ENCODE measurements around the gene ARMC6. TPM values are rescaled to one million over a fixed set of nuclear protein-coding genes. Genes with fewer than 3 reads are reported as not detected.

ARMC6 gene
- total and polyA plus RNA-seq, 2 donors (not counting 3 experiments of a cell fraction or from before 2014, with no cell fraction given), result 33.9 to 44.7 TPM

DNA sequence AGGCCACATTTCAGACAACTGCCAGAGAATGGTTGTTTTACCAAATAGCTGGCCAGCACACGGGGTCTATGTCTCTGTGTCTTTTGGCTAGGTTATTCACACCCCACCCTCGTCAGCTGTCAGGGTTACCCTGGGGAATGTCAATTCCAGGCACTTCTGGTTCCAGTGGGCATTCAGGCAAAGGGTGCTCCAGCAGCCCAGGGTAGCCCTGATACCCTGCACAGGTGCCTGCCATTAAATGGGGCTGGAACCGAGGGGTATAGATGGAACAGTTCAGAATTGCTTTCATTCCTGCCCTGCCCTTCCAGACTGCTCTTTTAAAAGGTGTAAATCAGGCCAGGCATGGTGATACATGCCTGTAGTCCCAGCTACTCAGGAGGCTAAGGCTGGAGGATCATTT is 49.2 kb upstream of the ARMC6 start:
- CTCF ChIA-PET, result interaction anchor here (1.2 kb wide), 1 partner anchor 47 kb away, joined by 3 read pairs; no protein-coding TSS in a partner anchor
- intact Hi-C loops (cut with micrococcal nuclease), result no loop called here

DNA sequence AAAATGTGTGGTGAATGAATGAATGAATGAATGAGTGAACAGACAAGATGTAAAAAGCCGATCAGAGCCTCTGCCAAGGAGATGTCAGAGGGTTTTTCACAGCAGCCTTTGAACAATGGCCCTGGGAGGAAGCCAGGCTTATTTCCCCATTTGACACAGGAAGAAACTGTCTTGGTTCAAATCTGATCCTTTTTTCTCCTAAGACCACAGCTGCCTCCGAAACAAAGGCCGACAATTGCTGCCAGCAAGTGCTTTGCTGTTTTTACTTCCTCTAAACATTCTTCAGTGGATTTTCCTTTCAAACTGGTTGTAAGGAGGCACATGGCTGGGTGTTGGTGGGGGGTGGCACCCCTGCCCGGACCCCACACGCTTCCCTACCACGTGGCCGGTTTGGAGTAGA is 48.1 kb upstream of the ARMC6 start:
- peak; percentile 92 for DNase-seq (ENCODE audit: low read depth, low spot score)
- no peaks in the 10 kb centered on the region for H3K79me2 ChIP-seq (ENCODE audit: control insufficient read depth, insufficient read depth, low read length)
- intact Hi-C loops (cut with micrococcal nuclease), result loop anchor here (1.0 to 5.0 kb wide), 3 partner anchors 13 to 138 kb away; no protein-coding TSS in a partner anchor
- H3K27ac ChIP-seq (ENCODE audit: insufficient read depth, low read depth, low read length), result peak overlapping the region; percentile 30
- H3K4me2 ChIP-seq (ENCODE audit: insufficient read depth, low read length), result no peak overlapping the region
- peaks cover 0 to 8% of the 10 kb centered on the region in 2 experiments for H3K27me3 ChIP-seq (ENCODE audit: control insufficient read depth in 2 of 2, insufficient read depth in 2 of 2, low read length in 2 of 2)
- FAIRE-seq, result peak; percentile 89
- H3K4me1 ChIP-seq (ENCODE audit: control insufficient read depth, extremely low read depth, insufficient read depth, low read length), result peaks cover 16% of the 10 kb centered on the region
- CTCF ChIA-PET, result interaction anchor here (1.2 to 3.5 kb wide), 3 partner anchors 43 to 48 kb away, joined by 3 to 35 read pairs (median 14); no protein-coding TSS in a partner anchor
- H3K4me3 ChIP-seq (replicated peaks in 1 of 3; ENCODE audit: insufficient read depth in 1 of 3, low read depth in 1 of 3, low read length in 3 of 3), result no peak overlapping the region
- no peaks in the 10 kb centered on the region for H3K36me3 ChIP-seq (ENCODE audit: control insufficient read depth in 2 of 2, extremely low read depth in 1 of 2, insufficient read depth in 2 of 2, low read length in 2 of 2)
- no peaks in the 10 kb centered on the region for H3K9me1 ChIP-seq (replicated peaks; ENCODE audit: control insufficient read depth, extremely low read depth, insufficient read depth, low read length)
- peak overlapping the region; percentile 2 for H2AFZ ChIP-seq (ENCODE audit: low read depth, low read length)
- dilution Hi-C loops (cut with MboI; ENCODE audit: extremely low pct_ligation_motif_present, low sequenced_read_pairs), result no loop called here
- no peaks in the 10 kb centered on the region for H3K9me3 ChIP-seq (replicated peaks; ENCODE audit: control insufficient read depth, insufficient read depth, low read length)
- no peaks in the 10 kb centered on the region for H4K20me1 ChIP-seq (replicated peaks; ENCODE audit: control insufficient read depth, extremely low read depth, insufficient read depth, low read length)
- POLR2A ChIA-PET, result no interaction called here
- no peak overlapping the region for H3K9ac ChIP-seq (replicated peaks; ENCODE audit: extremely low read depth, insufficient read depth, low read length)
- BruUV-seq (replicated peaks), result no TSS peak
- TF ChIP-seq, protein P1, sequence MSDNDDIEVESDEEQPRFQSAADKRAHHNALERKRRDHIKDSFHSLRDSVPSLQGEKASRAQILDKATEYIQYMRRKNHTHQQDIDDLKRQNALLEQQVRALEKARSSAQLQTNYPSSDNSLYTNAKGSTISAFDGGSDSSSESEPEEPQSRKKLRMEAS (IDR thresholded peaks at IDR 0.05; ENCODE audit: insufficient read depth, insufficient read length), result peak; percentile 80
- TF ChIP-seq JUN (IDR thresholded peaks at IDR 0.05; ENCODE audit: borderline replicate concordance, insufficient read depth, insufficient read length, low read depth) (no peak), MYC (IDR thresholded peaks at IDR 0.05; ENCODE audit: low read depth, low read length) (peak; percentile 34)

More for the DNA sequence above, 49.2 kb upstream of the ARMC6 start:
- Histone ChIP-seq H3K4me1 (ENCODE audit: control insufficient read depth, extremely low read depth, insufficient read depth, low read length) (peaks cover 16% of the 10 kb centered on the region), H3K4me2 (ENCODE audit: insufficient read depth, low read length) (no peak overlapping the region), H3K27ac (ENCODE audit: insufficient read depth, low read depth, low read length) (no peak overlapping the region), H4K20me1 (replicated peaks; ENCODE audit: control insufficient read depth, extremely low read depth, insufficient read depth, low read length) (no peaks in the 10 kb centered on the region), H3K9me3 (replicated peaks; ENCODE audit: control insufficient read depth, insufficient read depth, low read length) (no peaks in the 10 kb centered on the region), H2AFZ (ENCODE audit: low read depth, low read length) (no peak overlapping the region), H3K9ac (replicated peaks; ENCODE audit: extremely low read depth, insufficient read depth, low read length) (no peak overlapping the region), H3K27me3 (ENCODE audit: control insufficient read depth in 2 of 2, insufficient read depth in 2 of 2, low read length in 2 of 2) (peaks cover 0 to 8% of the 10 kb centered on the region in 2 experiments), H3K79me2 (ENCODE audit: control insufficient read depth, insufficient read depth, low read length) (no peaks in the 10 kb centered on the region), H3K36me3 (ENCODE audit: control insufficient read depth in 2 of 2, extremely low read depth in 1 of 2, insufficient read depth in 2 of 2, low read length in 2 of 2) (no peaks in the 10 kb centered on the region), H3K9me1 (replicated peaks; ENCODE audit: control insufficient read depth, extremely low read depth, insufficient read depth, low read length) (no peaks in the 10 kb centered on the region), H3K4me3 (replicated peaks in 1 of 3; ENCODE audit: insufficient read depth in 1 of 3, low read depth in 1 of 3, low read length in 3 of 3) (no peak overlapping the region)
- POLR2A ChIA-PET, result no interaction called here
- DNase-seq (ENCODE audit: low read depth, low spot score) (no peak), FAIRE-seq (no peak)
- dilution Hi-C loops (cut with MboI; ENCODE audit: extremely low pct_ligation_motif_present, low sequenced_read_pairs), result no loop called here
- BruUV-seq (replicated peaks), result no TSS peak
- TF ChIP-seq EZH2 (IDR thresholded peaks at IDR 0.05; ENCODE audit: borderline replicate concordance, low read depth, low read length, severe bottlenecking), result no peak

Data from endothelial cell of umbilical vein (primary cell).